Activated CD8-positive, alpha-beta memory T cell treated with anti-CD3 and anti-CD28 coated beads for 48 hours (primary cell): Measurements from ENCODE around the gene RGS2.

Source experiments
- DNase-seq, 3 experiments: peaks; one replicate each; pipeline ENCODE4 v3.0.0-alpha.2; 2020; ENCODE audit warnings: low read depth in 2 of 3, low spot score in 2 of 3

The RGS2 gene

DNA sequence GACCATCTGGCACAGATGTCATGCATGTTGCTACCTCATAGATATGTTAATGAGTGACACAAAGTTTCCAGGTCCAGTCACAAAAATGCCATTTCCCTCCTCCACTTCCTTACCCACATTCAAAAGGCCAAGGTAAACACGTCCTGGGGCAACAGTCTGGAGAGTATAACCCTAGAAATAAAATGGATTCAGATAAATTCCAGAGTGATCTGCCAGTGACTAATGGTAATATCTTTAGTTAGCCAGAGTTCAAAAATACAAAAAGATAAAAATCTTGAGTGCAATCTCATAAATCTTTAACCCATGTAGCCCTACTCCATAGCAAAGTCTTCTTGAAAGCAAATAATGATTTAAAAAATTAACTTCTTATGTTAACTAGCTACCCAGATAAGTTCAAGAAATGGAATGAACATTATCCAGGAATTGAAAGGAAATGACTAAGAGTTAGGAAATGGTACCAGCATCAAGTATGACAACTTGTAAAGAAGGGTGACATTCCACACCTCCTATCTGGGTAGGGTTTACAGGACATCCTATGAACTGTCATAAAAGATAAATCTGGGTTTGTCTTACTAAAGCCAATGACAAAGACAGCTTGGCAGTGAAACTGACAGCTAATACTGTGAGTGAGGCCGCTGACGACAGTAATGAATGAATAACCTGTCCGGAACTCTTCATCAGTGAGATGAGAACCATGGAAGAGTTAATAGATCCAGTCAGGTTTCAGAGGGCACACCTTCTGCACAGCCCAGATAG lies 18.1 kb downstream of the RGS2 start:
- DNase-seq, result no peak

DNA sequence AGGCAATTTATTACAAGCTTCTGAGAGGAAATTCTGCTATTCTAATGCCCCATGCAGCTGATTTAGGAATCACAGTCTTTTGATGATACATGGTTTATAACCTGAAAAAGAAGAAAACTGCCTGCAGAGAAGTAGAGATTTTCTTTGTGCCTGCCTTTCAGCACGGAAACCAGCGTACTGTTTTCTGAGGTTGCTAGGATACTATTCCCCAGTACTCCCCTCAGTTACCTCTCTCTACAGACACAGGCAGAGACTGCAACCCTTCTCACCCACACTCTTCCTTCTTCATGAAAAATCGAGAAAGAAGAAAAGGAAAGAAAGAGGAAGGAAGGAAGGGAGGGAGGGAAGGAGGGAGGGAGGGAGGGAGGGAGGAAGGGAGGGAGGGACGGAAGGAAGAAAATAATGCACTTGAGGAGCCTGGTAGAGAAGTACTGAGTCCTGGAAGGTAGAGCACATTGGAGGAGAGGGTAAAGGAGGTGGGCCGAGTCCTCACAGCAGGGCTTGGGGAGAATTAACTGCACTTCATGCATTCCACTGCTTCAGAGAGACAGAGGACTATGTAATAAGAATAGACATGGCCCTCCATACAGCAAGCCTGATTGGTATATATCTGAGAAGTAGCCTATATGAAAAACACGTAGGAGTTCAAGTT lies 21.9 kb downstream of the RGS2 start:
- DNase-seq, result no peak

- no peak for DNase-seq
These were observed 23.0 kb downstream of the RGS2 start for GRCh38 chr1:192831706-192832355.

DNA sequence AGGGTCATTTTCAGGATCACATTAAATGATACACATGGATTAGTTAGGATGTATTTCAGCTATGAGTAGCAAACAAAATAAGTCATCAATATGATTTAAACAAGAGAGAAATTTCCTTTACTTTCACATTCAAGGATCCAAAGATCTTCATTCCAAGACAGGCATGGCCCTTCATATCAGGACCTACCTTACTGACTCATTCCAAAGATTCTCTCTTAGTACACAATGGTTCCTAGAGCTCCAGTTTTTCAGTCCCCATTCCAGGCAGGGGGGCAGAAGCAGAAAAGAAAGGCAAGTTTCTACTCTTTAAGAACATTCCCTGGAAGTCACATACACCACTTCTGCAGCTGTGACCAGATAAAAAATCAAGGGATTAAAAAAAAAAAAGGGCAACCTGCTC lies 23.7 kb downstream of the RGS2 start:
- no peak for DNase-seq

DNA sequence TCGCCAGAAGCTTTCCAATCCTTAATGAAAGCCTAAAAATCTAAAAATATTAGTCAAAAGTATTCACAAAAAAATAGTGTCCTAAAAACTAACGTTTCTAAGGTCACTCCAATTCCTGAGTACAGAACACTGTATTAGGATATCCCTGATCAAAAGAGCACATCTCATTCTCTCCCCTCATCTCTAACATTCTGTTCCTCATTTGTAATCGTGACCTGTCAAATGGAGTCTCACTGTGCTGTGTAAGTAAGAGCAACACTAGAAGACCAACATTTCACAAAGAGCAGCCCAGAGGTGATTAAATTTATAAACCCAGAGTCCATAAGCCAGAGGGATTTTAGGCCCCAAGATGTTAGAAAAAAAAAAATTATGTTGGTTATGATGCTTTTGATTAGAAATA lies 26.3 kb downstream of the RGS2 start:
- no peak for DNase-seq

DNA sequence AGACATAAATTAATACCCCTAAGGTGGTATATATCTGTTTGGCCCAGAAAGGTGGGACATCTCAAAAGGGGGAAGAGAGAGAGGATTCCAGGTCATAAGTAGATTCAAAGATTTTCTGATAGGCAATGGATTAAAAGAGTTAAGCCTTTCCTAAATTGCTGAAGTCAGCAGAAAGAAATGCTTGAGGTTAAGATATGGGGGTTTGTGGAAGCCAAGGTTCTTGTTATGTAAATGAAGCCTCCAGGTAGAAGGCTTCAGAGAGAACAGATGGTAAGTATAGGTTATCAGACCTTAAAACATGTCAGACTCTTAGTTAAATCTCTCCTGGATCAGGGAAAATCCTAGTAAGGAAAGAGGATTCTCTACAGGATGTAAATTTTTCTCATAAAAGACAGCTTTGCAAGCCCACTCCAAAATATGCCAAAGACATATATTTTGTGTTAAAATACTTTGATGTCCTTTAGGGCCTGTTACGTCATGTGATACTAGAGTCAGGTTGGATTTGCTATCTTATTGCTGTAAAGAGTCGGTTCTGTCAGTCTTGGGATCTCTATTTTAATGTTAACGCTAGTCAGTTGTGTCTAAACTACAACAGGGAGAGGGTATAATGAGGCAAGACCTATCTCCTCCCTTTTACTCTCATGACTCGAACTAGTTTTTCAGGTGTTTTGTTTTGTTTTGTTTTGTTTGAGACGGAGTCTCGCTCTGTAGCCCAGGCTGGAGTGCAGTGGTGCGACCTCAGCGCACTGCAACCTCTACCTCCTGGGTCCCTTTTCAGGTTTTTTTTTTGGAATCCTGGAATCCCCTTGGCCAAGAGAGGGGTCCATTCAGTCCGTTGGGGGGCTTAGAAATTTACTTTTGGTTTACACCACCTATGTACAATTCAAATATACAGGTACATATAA lies 30.6 kb downstream of the RGS2 start:
- DNase-seq, result no peak

DNA sequence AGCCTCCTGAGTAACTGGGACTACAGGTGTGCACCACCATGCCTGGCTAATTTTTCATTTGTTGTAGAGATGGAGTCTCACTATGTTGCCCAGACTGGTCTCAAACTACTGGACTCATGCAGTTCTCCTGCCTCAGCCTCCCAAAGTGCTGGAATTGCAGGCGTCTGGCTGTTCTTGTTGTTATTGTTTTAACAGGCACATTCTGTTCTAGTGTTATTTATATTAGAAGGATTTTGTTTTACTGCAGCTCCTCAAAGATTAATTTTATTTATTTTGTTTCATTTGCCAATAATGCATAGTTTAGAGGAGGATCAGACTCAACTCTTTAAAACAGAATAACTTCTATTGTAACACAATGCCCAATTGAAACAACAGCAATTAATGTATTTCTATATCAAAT lies 35.5 kb downstream of the RGS2 start:
- DNase-seq, result no peak

GRCh38 chr1:192846950-192847349 lies 38.1 kb downstream of the RGS2 start:
- no peak for DNase-seq

DNA sequence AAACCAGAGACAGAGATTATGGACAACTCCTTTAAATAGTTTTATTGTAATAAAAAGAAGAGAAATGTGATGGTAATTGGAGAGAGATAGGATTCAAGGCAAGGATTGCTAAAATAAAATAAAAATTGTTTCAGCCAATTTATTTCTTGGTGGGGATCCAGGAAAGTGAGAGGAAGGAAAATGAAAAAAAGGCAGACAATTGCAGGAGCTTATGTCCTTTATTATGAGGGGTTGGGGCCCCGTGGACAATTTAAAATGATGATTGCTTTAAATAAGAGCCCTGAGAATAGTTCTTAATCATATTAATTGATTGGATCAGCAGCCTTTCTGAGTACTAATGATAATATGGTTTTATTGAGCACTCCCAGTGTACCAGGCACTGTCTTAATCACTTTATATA lies 40.2 kb downstream of the RGS2 start:
- DNase-seq, result no peak

GRCh38 chr1:192849442-192849841 lies 40.6 kb downstream of the RGS2 start:
- DNase-seq, result no peak

DNA sequence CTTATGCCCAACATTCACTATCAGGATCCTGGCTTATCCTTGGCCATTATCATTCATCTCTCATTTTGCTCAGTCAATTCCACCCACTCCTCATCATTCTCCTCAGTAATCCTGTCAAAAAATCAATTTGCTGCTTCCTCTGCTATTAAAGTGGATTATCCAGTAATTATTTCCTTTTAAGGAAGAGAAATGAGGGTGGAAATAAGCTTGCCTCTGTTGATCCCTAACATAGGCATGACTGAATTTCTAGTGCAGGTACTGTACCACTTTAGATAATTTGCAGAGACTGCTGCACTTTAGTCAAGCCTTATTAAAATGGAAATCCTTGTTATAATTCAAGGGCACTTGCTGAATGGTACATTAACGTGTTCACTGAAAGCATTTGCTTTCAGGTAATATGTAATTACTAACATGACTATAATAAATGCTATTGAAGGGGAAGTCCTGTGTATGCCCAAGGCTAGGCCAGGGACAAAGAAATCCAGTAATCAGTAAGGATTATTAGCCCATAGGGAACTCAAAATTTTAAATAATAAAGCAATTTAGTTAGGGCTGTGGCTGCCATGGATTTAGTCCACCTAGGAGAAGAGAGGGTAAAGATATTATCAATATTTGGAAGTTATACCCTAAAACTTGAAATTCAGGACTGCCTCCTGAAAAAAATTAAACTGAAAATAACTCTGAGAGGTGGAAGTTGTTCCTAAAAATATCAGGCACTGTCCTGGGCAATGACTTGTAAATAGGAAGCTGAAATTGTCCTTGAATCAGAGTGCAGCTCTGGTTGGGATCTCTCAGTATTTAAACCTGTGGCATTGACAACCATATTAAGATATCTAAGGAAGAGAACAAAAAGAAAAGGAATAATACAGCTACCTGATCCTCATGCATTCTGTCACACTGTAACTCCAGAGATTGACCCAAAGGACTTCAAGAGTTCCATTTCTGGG lies 43.4 kb downstream of the RGS2 start:
- no peak for DNase-seq

DNA sequence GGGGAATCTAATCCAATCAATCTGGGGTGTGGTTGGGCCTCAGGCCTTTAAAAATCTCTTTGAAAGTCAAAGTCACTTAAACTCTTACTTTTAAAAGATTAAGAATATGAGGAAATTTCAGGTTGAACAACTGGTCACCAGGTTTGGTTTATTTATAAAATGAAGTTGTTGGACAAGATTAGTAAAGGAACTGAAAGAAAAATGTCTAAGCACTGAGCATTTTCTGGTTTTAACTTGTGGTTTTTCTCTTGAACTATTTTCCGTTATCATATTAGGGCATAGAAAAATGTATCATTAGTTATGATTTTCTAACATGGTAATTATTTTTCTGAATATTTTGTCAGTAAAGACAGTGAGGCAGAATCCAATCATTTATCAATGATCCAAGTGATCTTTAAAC lies 49.6 kb downstream of the RGS2 start:
- no peak for DNase-seq

DNA sequence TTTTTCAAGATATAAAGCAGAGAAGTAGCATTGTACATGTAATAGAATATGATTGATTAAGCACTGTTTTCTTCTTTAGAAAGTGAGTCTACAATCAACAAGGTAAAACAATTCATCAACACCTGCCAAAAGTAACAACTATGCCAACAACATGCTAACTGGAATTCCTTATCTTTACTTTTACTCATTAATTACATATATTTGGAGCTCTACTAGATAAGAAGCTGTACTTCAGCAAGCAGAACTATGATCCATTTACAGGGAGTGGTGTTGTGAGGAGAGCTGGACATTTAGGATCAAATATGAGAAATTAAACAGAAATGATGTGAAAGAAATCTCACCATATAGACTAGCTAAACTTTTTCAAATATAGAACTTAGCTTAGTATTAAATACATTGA lies 51.0 kb downstream of the RGS2 start:
- no peak for DNase-seq

- no peak for DNase-seq
These were observed 51.8 kb downstream of the RGS2 start for GRCh38 chr1:192860478-192861185.

DNA sequence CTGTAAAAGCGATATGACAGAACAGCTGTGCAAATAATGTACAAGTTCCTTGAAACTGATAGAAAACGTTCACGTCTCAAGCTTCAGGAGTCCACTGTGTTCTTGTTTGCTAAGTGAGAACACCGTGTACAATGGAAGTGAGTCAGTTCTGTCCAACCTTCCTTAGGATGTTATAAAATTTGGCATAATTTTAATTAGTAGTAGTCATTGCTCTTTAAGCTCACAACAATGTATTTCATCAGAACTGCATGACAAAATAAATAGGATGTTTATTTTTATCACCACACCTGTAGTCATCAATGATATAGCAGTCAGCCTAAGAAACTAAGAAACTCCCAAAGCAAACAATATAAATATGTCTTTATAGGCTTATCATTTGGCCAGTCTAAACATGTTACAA lies 53.0 kb downstream of the RGS2 start:
- no peak for DNase-seq
